ENCODE results near the gene RAVER2. TPM values are rescaled to one million over a fixed set of nuclear protein-coding genes. Genes with fewer than 3 reads are reported as not detected.

Gene RAVER2
- total and polyA plus RNA-seq, 2 experiments from 2014 or later = 7.8 to 24.6 TPM

GRCh38 chr1:64743954-64744491 lies 852 bp upstream of the RAVER2 start (continued):
- TF ChIP-seq CTCF (conservative IDR thresholded peaks at IDR 0.05; ENCODE audit: low read depth in 2 of 2) (no peak), ZNF331 (CRISPR knock-in tag; IDR thresholded peaks at IDR 0.05; ENCODE audit: low read depth) (no peak)

- Histone ChIP-seq H3K27ac (ENCODE audit: low read depth) (no peak overlapping the region), H2AFZ (peak overlapping the region; percentile 86)
- H3K27ac Mint-ChIP-seq = peak overlapping the region; percentile 78; the same call in 1 of the 2 replicates
These were observed 508 bp downstream of the RAVER2 start for GRCh38 chr1:64745181-64745985.

GRCh38 chr1:64745986-64746940 lies 1.4 kb downstream of the RAVER2 start:
- Histone ChIP-seq H3K36me3 (ENCODE audit: insufficient read depth) (peaks cover 2% of the 10 kb centered on the region; the same call in 1 of the 2 replicates), H4K20me1 (replicated peaks; ENCODE audit: insufficient read depth) (peaks cover 19% of the 10 kb centered on the region), H3K4me1 (ENCODE audit: insufficient read depth) (peaks cover 20% of the 10 kb centered on the region), H3K4me2 (peak overlapping the region; percentile 91), H3F3A (replicated peaks; ENCODE audit: low read depth) (no peaks in the 10 kb centered on the region; the same call in 1 of the 2 replicates), H2AFZ (peak overlapping the region; percentile 86; the same call in 1 of the 2 replicates), H3K9me2 (ENCODE audit: insufficient read depth) (no peaks in the 10 kb centered on the region), H3K4me3 (peak overlapping the region; percentile 89), H3K27ac (ENCODE audit: low read depth) (no peak overlapping the region), H3K27me3 (ENCODE audit: insufficient read depth) (peaks cover 9% of the 10 kb centered on the region), H3K79me2 (replicated peaks; ENCODE audit: insufficient read depth) (peaks cover 53% of the 10 kb centered on the region)
- Mint-ChIP-seq H3K9me3 (no peaks in the 10 kb centered on the region), H3K4me1 (peaks cover 30% of the 10 kb centered on the region), H3K36me3 (ENCODE audit: low read depth) (no peaks in the 10 kb centered on the region), H3K27ac (no peak overlapping the region; the same call in 1 of the 2 replicates), H3K27me3 (ENCODE audit: insufficient read depth, low read depth, poor library complexity) (no peaks in the 10 kb centered on the region), H3K4me3 (peak overlapping the region; percentile 90)
- DNase-seq (ENCODE audit: low spot score) = no peak
- ATAC-seq = no peak
- no peak for TF ChIP-seq ETS1 (IDR thresholded peaks at IDR 0.05)
- no peak for TF ChIP-seq POLR2AphosphoS5 (IDR thresholded peaks at IDR 0.05; ENCODE audit: low read depth)
- no peak for TF ChIP-seq EZH2phosphoT487 (IDR thresholded peaks at IDR 0.05; ENCODE audit: unreplicated experiment)
- no peak for TF ChIP-seq REST (IDR thresholded peaks at IDR 0.05; ENCODE audit: unreplicated experiment)
- TF ChIP-seq CREB1 (CRISPR knock-in tag; IDR thresholded peaks at IDR 0.05; ENCODE audit: low read depth) = no peak
- TF ChIP-seq STAT1 (IDR thresholded peaks at IDR 0.05; ENCODE audit: unreplicated experiment) = no peak

More at GRCh38 chr1:64745181-64745985, 508 bp downstream of the RAVER2 start:
- Histone ChIP-seq H3K4me3 (peak overlapping the region; percentile 89), H3K27me3 (ENCODE audit: insufficient read depth) (peaks cover 9% of the 10 kb centered on the region), H3K4me2 (peak overlapping the region; percentile 91), H3K4me1 (ENCODE audit: insufficient read depth) (peaks cover 20% of the 10 kb centered on the region), H3K79me2 (replicated peaks; ENCODE audit: insufficient read depth) (peaks cover 44% of the 10 kb centered on the region), H4K20me1 (replicated peaks; ENCODE audit: insufficient read depth) (peaks cover 19% of the 10 kb centered on the region), H3K9me2 (ENCODE audit: insufficient read depth) (no peaks in the 10 kb centered on the region), H3F3A (replicated peaks; ENCODE audit: low read depth) (no peaks in the 10 kb centered on the region; the same call in 1 of the 2 replicates), H3K36me3 (ENCODE audit: insufficient read depth) (peaks cover 2% of the 10 kb centered on the region; the same call in 1 of the 2 replicates)
- DNase-seq (ENCODE audit: low spot score) = peak; percentile 49
- ATAC-seq = peak; percentile 59
- Mint-ChIP-seq H3K4me3 (peak overlapping the region; percentile 90), H3K4me1 (peaks cover 28% of the 10 kb centered on the region), H3K36me3 (ENCODE audit: low read depth) (no peaks in the 10 kb centered on the region), H3K27me3 (ENCODE audit: insufficient read depth, low read depth, poor library complexity) (no peaks in the 10 kb centered on the region), H3K9me3 (no peaks in the 10 kb centered on the region)
- TF ChIP-seq POLR2AphosphoS5 (IDR thresholded peaks at IDR 0.05; ENCODE audit: low read depth) (peak; percentile 19; the same call in 1 of the 2 replicates), ETS1 (IDR thresholded peaks at IDR 0.05) (no peak)

Data from GM23338 (cell line).